Measurements from ENCODE around the gene SCN8A. TPM values are rescaled to one million over a fixed set of nuclear protein-coding genes. Genes with fewer than 3 reads are reported as not detected.

The SCN8A gene
- total RNA-seq, 2 donors from 2014 or later: 7.6 to 10.4 TPM

- Histone ChIP-seq H3K4me1 (replicated peaks) (no peaks in the 10 kb centered on the region), H3K9me3 (no peaks in the 10 kb centered on the region), H3K36me3 (no peaks in the 10 kb centered on the region), H3K4me3 (peak within 1 kb of the TSS; percentile 35 to 42), H3K27me3 (replicated peaks; ENCODE audit: insufficient read depth) (no peaks in the 10 kb centered on the region), H3K27ac (peak within 1 kb of the TSS; percentile 20 to 36)
- 3% methylated on average over 34 of the region's 51 CpGs for WGBS
- no peak for DNase-seq (ENCODE audit: low spot score)
- intact Hi-C loops (cut with DNase I): no loop called here
- TF ChIP-seq, protein P1, sequence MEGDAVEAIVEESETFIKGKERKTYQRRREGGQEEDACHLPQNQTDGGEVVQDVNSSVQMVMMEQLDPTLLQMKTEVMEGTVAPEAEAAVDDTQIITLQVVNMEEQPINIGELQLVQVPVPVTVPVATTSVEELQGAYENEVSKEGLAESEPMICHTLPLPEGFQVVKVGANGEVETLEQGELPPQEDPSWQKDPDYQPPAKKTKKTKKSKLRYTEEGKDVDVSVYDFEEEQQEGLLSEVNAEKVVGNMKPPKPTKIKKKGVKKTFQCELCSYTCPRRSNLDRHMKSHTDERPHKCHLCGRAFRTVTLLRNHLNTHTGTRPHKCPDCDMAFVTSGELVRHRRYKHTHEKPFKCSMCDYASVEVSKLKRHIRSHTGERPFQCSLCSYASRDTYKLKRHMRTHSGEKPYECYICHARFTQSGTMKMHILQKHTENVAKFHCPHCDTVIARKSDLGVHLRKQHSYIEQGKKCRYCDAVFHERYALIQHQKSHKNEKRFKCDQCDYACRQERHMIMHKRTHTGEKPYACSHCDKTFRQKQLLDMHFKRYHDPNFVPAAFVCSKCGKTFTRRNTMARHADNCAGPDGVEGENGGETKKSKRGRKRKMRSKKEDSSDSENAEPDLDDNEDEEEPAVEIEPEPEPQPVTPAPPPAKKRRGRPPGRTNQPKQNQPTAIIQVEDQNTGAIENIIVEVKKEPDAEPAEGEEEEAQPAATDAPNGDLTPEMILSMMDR (IDR thresholded peaks at IDR 0.05): no peak
- TF ChIP-seq POLR2AphosphoS5 (IDR thresholded peaks at IDR 0.05): no peak
- no peak for TF ChIP-seq POLR2A (IDR thresholded peaks at IDR 0.05)
These were observed 257.3 kb downstream of the SCN8A start, which contains the start of gene FIGNL2 for GRCh38 chr12:51848326-51848727. FIGNL2 (minus strand) TSS chr12:51848718; CDS start chr12:51822413, 26,305 bp downstream.

DNA sequence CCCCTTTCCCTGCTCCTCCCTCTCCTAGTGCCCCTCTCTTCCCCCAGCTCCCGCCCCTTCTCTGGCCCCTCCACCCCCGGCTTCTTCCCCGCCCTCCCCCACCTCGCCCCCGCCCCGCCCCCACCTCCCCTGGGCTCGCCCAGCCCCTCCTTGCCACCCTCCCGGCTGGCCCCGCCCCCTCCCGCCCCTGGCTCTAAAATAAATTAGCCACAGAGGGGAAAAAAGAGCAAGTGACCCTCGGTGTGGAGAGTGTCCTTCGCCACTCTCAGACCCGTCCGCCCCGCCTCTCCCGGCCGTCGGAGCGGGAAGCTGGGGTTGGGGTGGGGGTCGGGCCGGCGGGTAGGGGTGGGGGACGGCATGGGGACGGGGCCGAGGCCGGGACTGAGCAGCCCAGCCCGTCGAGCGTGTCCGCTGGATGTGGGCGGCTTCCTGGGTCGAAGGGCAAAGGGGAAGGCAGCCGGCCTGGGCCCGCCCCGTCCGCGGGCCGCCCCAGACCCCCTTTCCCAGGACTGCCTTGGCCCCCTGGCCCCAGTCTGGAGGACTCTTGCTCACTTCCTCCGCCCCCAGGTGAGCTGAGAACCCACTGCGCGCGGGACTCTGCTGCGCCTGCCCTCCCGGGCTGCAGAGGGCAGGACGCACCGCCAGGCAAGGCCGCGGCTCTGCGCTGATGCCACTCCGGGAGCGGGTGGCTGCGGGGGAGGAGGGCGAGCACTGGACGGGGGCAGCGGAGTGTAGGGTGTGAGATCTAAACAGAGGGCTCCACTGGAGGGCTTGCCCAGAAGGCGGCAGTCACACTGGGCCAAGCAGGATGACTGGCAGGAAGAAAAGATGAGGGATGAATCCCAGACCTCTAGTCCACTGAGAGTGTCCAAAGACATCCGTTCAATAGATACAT, 258.1 kb downstream of the SCN8A start:
- Histone ChIP-seq H3K4me1 (replicated peaks) (no peaks in the 10 kb centered on the region), H3K36me3 (no peaks in the 10 kb centered on the region), H3K4me3 (peak overlapping the region; percentile 35 to 42), H3K9me3 (no peaks in the 10 kb centered on the region), H3K27ac (no peak overlapping the region), H3K27me3 (replicated peaks; ENCODE audit: insufficient read depth) (no peaks in the 10 kb centered on the region)
- intact Hi-C loops (cut with DNase I): no loop called here
- 70% methylated on average over 44 of the region's 57 CpGs for WGBS
- DNase-seq (ENCODE audit: low spot score): no peak
- TF ChIP-seq POLR2A (IDR thresholded peaks at IDR 0.05) (no peak), POLR2AphosphoS5 (IDR thresholded peaks at IDR 0.05) (no peak)

GRCh38 chr12:51850081-51850964, 259.3 kb downstream of the SCN8A start:
- Histone ChIP-seq H3K36me3 (no peaks in the 10 kb centered on the region), H3K4me1 (replicated peaks) (no peaks in the 10 kb centered on the region), H3K4me3 (no peak overlapping the region), H3K9me3 (no peaks in the 10 kb centered on the region), H3K27ac (no peak overlapping the region), H3K27me3 (replicated peaks; ENCODE audit: insufficient read depth) (no peaks in the 10 kb centered on the region)
- DNase-seq (ENCODE audit: low spot score): no peak
- no peak for TF ChIP-seq POLR2AphosphoS5 (IDR thresholded peaks at IDR 0.05)
- TF ChIP-seq, protein P1 (IDR thresholded peaks at IDR 0.05): no peak
- intact Hi-C loops (cut with DNase I): no loop called here
- WGBS: 80% methylated on average over 8 of the region's 8 CpGs

- Histone ChIP-seq H3K27me3 (replicated peaks; ENCODE audit: insufficient read depth) (no peaks in the 10 kb centered on the region), H3K36me3 (no peaks in the 10 kb centered on the region), H3K9me3 (no peaks in the 10 kb centered on the region), H3K4me3 (no peak overlapping the region), H3K4me1 (replicated peaks) (no peaks in the 10 kb centered on the region), H3K27ac (no peak overlapping the region)
- intact Hi-C loops (cut with DNase I): no loop called here
- WGBS: 90% methylated on average over 4 of the region's 4 CpGs
- DNase-seq (ENCODE audit: low spot score): no peak
- TF ChIP-seq POLR2A (IDR thresholded peaks at IDR 0.05): no peak
- TF ChIP-seq, protein P1 (IDR thresholded peaks at IDR 0.05): no peak
- TF ChIP-seq POLR2AphosphoS5 (IDR thresholded peaks at IDR 0.05): no peak
These were observed 259.9 kb downstream of the SCN8A start for GRCh38 chr12:51850965-51851299.

GRCh38 chr12:51851413-51852124, 260.5 kb downstream of the SCN8A start:
- H3K27me3 ChIP-seq (replicated peaks; ENCODE audit: insufficient read depth): no peaks in the 10 kb centered on the region
- no peak for DNase-seq (ENCODE audit: low spot score)
- no peaks in the 10 kb centered on the region for H3K4me1 ChIP-seq (replicated peaks)
- no peak overlapping the region for H3K27ac ChIP-seq
- WGBS: 67% methylated on average over 8 of the region's 8 CpGs
- no peaks in the 10 kb centered on the region for H3K36me3 ChIP-seq
- H3K9me3 ChIP-seq: no peaks in the 10 kb centered on the region
- no peak overlapping the region for H3K4me3 ChIP-seq
- no peak for TF ChIP-seq POLR2AphosphoS5 (IDR thresholded peaks at IDR 0.05)
- TF ChIP-seq POLR2A (IDR thresholded peaks at IDR 0.05): no peak
- TF ChIP-seq, protein P1 (IDR thresholded peaks at IDR 0.05): no peak
- intact Hi-C loops (cut with DNase I): no loop called here

All from prostate gland (tissue), 2 donors.